CD14-positive monocyte (primary cell): ENCODE results near the gene PNPO. TPM values are rescaled to one million over a fixed set of nuclear protein-coding genes. Genes with fewer than 3 reads are reported as not detected.

Source experiments
- DNase-seq, 3 donors: peaks; one replicate each; pipeline ENCODE4 v3.0.0-alpha.2; 2011 to 2022
- H2AFZ ChIP-seq: 2 replicates; pipeline ENCODE4 v1.6.0; 2012; ENCODE audit warnings: mild to moderate bottlenecking, low read depth, low read length, inconsistent platforms; ENCODE audit not compliant: insufficient read depth, poor library complexity, severe bottlenecking
- H3K27ac ChIP-seq, 2 donors: 1 replicate in 1 of 2; 2 replicates in 1 of 2; pipeline ENCODE4 v1.5.1; 2012 to 2013; ENCODE audit warnings: low read length in 2 of 2, control low read depth in 1 of 2, inconsistent platforms in 1 of 2, low read depth in 1 of 2, mild to moderate bottlenecking in 1 of 2
- H3K27me3 ChIP-seq, 2 donors: one replicate each; pipeline versions ENCODE4 v1.6.0 to v1.6.1; 2011 to 2013; ENCODE audit warnings: low read length in 2 of 2; ENCODE audit not compliant: control insufficient read depth in 2 of 2, insufficient read depth in 2 of 2
- H3K36me3 ChIP-seq, 2 donors: replicated peaks in 1 of 2; 1 replicate in 1 of 2; 2 replicates in 1 of 2; pipeline versions ENCODE4 v1.5.1 to v1.6.1; 2012 to 2013; ENCODE audit warnings: low read length in 2 of 2, control low read depth in 1 of 2, inconsistent platforms in 1 of 2, mild to moderate bottlenecking in 1 of 2; ENCODE audit not compliant: insufficient read depth in 2 of 2, control insufficient read depth in 1 of 2
- H3K4me1 ChIP-seq, 2 donors: 1 replicate in 1 of 2; 2 replicates in 1 of 2; pipeline versions ENCODE4 v1.5.1 to v1.6.1; 2012 to 2013; ENCODE audit warnings: low read length in 2 of 2, control low read depth in 1 of 2, inconsistent platforms in 1 of 2, mild to moderate bottlenecking in 1 of 2, moderate library complexity in 1 of 2; ENCODE audit not compliant: insufficient read depth in 2 of 2, control insufficient read depth in 1 of 2
- H3K4me2 ChIP-seq: replicated peaks from 2 replicates; pipeline ENCODE3; 2012; ENCODE audit warnings: low read length, moderate library complexity, mild to moderate bottlenecking; ENCODE audit not compliant: poor library complexity, severe bottlenecking; ENCODE audit errors: extremely low read depth
- H3K4me3 ChIP-seq, 3 experiments: fragments of 200-600 bp in 1 of 3; sonication (generic) in 1 of 3; replicated peaks in 1 of 3; 1 replicate in 2 of 3; 2 replicates in 1 of 3; pipeline ENCODE4 v1.5.1; 2011 to 2013; ENCODE audit warnings: low read length in 3 of 3, mild to moderate bottlenecking in 3 of 3, control low read depth in 2 of 3, low read depth in 2 of 3, inconsistent platforms in 1 of 3, moderate library complexity in 1 of 3
- H3K79me2 ChIP-seq: 2 replicates; pipeline ENCODE4 v1.6.0; 2012; ENCODE audit warnings: mild to moderate bottlenecking, control low read depth, inconsistent platforms, low read length, moderate library complexity; ENCODE audit not compliant: insufficient read depth
- H3K9ac ChIP-seq: 2 replicates; pipeline ENCODE4 v1.6.0; 2017; ENCODE audit warnings: low read length, mild to moderate bottlenecking; ENCODE audit not compliant: insufficient read depth, poor library complexity, severe bottlenecking
- H3K9me3 ChIP-seq, 2 donors: replicated peaks in 1 of 2; 1 replicate in 1 of 2; 2 replicates in 1 of 2; pipeline versions ENCODE4 v1.5.1 to v1.6.1; 2012 to 2013; ENCODE audit warnings: low read length in 2 of 2, control low read depth in 1 of 2; ENCODE audit not compliant: control insufficient read depth in 1 of 2, insufficient read depth in 1 of 2
- H4K20me1 ChIP-seq: 2 replicates; pipeline ENCODE4 v1.6.0; 2012; ENCODE audit warnings: mild to moderate bottlenecking, low read length, control low read depth, moderate library complexity; ENCODE audit not compliant: insufficient read depth
- H3K27ac Mint-ChIP-seq, 7 donors: one replicate each; pipeline ENCODE4 v1.8.0; 2020; ENCODE audit warnings: mild to moderate bottlenecking in 7 of 7, mixed read lengths in 7 of 7, moderate library complexity in 6 of 7, inconsistent platforms in 2 of 7
- H3K27me3 Mint-ChIP-seq, 3 donors: one replicate each; pipeline ENCODE4 v1.8.0; 2021 to 2022; ENCODE audit warnings: low read depth in 3 of 3, mild to moderate bottlenecking in 3 of 3, mixed read lengths in 3 of 3, moderate library complexity in 3 of 3, inconsistent platforms in 1 of 3
- H3K36me3 Mint-ChIP-seq, 2 donors: one replicate each; pipeline ENCODE4 v1.8.0; 2020; ENCODE audit warnings: mixed read lengths in 2 of 2, inconsistent platforms in 1 of 2, mild to moderate bottlenecking in 1 of 2
- H3K4me1 Mint-ChIP-seq: one replicate; pipeline ENCODE4 v1.8.0; 2020; ENCODE audit warnings: mild to moderate bottlenecking, mixed read lengths
- H3K4me3 Mint-ChIP-seq, 2 donors: one replicate each; pipeline ENCODE4 v1.8.0; 2020; ENCODE audit warnings: mild to moderate bottlenecking in 2 of 2, mixed read lengths in 2 of 2, moderate library complexity in 1 of 2
- H3K9me3 Mint-ChIP-seq, 7 donors: one replicate each; pipeline ENCODE4 v1.8.0; 2020 to 2022; ENCODE audit warnings: mixed read lengths in 7 of 7, mild to moderate bottlenecking in 6 of 7, moderate library complexity in 6 of 7, inconsistent platforms in 2 of 7
- WGBS: methylation state at CpG from one replicate; pipeline ENCODE4 v1.1.5; 2013; ENCODE audit warnings: missing lambda C conversion rate; ENCODE audit not compliant: insufficient coverage; 5-methylcytosine and 5-hydroxymethylcytosine counted together
- intact Hi-C, 2 donors: fragments of 100-400 bp; cut with micrococcal nuclease; formaldehyde crosslinking; loops; one replicate each; pipeline versions ENCODE4 v1.15.0 to v1.15.1; 2023
- polyA plus RNA-seq, 3 donors: library from polyadenylated mRNA; depleted of rRNA in 1 of 3; unstranded in 2 of 3; stranded (reverse) in 1 of 3; fragments of 300-500 nt in 2 of 3; fragments of >200 nt in 1 of 3; fragmentation: Illumina TruSeq in 2 of 3; gene quantifications; 1 replicate in 2 of 3; 2 replicates in 1 of 3; pipeline ENCODE4 v1.2.3, GENCODE V29; 2012 to 2021
- TF ChIP-seq, protein P1 (sequence below): fragments of 200-600 bp; IDR thresholded peaks from one replicate; pipeline ENCODE4 v1.8.0; 2022; ENCODE audit warnings: antibody characterized with exemption, mild to moderate bottlenecking

Gene PNPO
- polyA plus RNA-seq, 3 donors = 13.2 to 34.2 (median 29.7) TPM

DNA sequence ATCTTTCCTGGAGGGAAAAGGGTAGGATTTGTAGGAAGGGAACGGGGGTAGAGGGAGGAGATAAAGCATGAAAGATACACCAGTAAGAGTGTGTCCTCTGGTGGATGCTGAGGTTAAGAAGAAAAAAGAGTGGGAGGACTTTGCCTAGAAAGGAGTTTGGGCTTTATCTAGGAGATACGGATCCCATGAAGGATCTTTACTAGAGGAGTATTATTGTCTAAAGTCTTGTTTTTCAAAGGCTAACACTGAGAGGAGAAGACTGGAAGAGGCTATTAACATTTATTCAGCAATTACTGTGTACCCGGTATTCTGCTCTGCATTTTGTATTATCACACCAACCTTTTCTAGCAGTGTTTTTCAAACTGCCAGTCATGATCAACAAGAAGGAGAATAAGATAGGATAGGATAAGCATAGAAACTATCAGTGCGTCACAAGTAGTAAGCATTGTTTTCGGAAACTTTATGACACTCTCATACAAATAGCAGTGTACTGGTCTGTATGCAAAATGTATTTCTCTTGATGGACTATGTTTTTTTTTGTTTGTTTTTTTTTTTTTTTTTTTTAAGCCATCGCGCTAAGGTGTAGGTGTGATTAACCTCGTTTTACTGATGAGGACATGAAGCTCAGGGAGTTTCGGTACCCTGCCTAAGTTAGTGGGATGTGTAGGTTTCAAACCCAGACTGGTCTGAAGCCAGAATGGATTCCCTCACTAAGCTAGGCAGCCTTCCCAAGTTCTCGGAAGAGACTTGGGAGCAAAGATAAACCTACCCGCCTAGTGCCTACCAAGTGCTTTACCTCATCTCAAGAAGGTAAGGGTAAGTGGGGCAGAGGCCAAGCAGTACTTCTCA is 46.6 kb upstream of the PNPO start:
- Mint-ChIP-seq H3K27ac (peak overlapping the region; percentile 62 to 97 (median 89)), H3K4me3 (peak overlapping the region; percentile 91 to 95), H3K9me3 (no peaks in the 10 kb centered on the region), H3K36me3 (peaks cover 9 to 11% of the 10 kb centered on the region in 2 donors), H3K4me1 (peaks cover 47% of the 10 kb centered on the region), H3K27me3 (no peaks in the 10 kb centered on the region)
- Histone ChIP-seq H3K9ac (peak overlapping the region; percentile 91), H3K27me3 (no peaks in the 10 kb centered on the region), H4K20me1 (no peaks in the 10 kb centered on the region), H3K9me3 (no peaks in the 10 kb centered on the region), H3K4me3 (peak overlapping the region; percentile 86 to 99 (median 86)), H3K36me3 (peaks cover 2 to 9% of the 10 kb centered on the region in 2 donors), H3K27ac (peak overlapping the region; percentile 51 to 95), H2AFZ (peak overlapping the region; percentile 97), H3K4me1 (peaks cover 28 to 65% of the 10 kb centered on the region in 2 donors), H3K79me2 (peaks cover 44% of the 10 kb centered on the region), H3K4me2 (peak overlapping the region; percentile 92)
- TF ChIP-seq, protein P1, sequence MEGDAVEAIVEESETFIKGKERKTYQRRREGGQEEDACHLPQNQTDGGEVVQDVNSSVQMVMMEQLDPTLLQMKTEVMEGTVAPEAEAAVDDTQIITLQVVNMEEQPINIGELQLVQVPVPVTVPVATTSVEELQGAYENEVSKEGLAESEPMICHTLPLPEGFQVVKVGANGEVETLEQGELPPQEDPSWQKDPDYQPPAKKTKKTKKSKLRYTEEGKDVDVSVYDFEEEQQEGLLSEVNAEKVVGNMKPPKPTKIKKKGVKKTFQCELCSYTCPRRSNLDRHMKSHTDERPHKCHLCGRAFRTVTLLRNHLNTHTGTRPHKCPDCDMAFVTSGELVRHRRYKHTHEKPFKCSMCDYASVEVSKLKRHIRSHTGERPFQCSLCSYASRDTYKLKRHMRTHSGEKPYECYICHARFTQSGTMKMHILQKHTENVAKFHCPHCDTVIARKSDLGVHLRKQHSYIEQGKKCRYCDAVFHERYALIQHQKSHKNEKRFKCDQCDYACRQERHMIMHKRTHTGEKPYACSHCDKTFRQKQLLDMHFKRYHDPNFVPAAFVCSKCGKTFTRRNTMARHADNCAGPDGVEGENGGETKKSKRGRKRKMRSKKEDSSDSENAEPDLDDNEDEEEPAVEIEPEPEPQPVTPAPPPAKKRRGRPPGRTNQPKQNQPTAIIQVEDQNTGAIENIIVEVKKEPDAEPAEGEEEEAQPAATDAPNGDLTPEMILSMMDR = no peak
- 73% methylated on average over 3 of the region's 11 CpGs for WGBS
- intact Hi-C loops = loop anchor here (1.0 to 10.0 kb wide), 5 partner anchors 50 to 230 kb away; partner anchors contain the start of genes CDK5RAP3 (in 1 of the 2) and PNPO (in 1 of the 2)
- no peak for DNase-seq

DNA sequence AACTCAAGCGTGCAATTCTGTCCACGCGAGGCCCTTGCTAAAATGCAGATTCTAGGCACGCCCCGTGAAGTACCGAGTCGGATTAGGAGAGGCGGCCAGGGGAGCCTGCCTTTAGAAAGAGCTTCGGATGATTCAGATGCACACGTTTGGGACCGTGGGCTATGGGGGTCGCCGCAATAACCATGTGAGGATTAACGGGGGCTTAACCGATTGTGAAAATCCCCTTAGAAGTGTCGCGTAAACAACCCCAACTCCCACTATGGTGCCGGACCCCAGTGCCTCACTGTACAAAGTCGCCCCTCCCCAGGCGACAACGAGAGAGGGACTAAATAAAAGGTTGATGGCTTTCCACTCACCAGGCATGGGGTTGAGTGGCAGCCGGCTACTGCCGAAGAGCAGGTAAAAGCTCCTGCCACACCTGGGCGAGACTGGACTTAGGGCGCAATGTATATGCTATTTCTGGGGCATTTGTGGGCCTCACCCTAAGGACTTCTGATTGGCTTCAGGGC is 46.0 kb upstream of the PNPO start:
- H3K4me1 ChIP-seq = peaks cover 28 to 60% of the 10 kb centered on the region in 2 donors
- intact Hi-C loops = loop anchor here (1.0 to 10.0 kb wide), 5 partner anchors 49 to 231 kb away; partner anchors contain the start of genes CDK5RAP3 (in 1 of the 2) and PNPO (in 1 of the 2)
- peaks cover 14 to 16% of the 10 kb centered on the region in 2 donors for H3K36me3 Mint-ChIP-seq
- peak overlapping the region; percentile 85 to 97 (median 92) for H3K27ac Mint-ChIP-seq
- peak overlapping the region; percentile 91 for H3K9ac ChIP-seq
- peaks cover 5 to 16% of the 10 kb centered on the region in 2 donors for H3K36me3 ChIP-seq
- H3K4me3 Mint-ChIP-seq = peak overlapping the region; percentile 91 to 95
- H3K4me3 ChIP-seq = peak overlapping the region; percentile 86 to 99 (median 86)
- peak overlapping the region; percentile 92 for H3K4me2 ChIP-seq
- H3K27me3 ChIP-seq = no peaks in the 10 kb centered on the region
- H3K4me1 Mint-ChIP-seq = peaks cover 45% of the 10 kb centered on the region
- peak overlapping the region; percentile 51 to 95 for H3K27ac ChIP-seq
- WGBS = 0% methylated on average over 13 of the region's 25 CpGs
- H2AFZ ChIP-seq = peak overlapping the region; percentile 97
- TF ChIP-seq, protein P1 = no peak
- H3K9me3 Mint-ChIP-seq = no peaks in the 10 kb centered on the region
- H3K79me2 ChIP-seq = peaks cover 51% of the 10 kb centered on the region
- no peaks in the 10 kb centered on the region for H3K27me3 Mint-ChIP-seq
- no peak for DNase-seq
- H3K9me3 ChIP-seq = no peaks in the 10 kb centered on the region
- H4K20me1 ChIP-seq = no peaks in the 10 kb centered on the region
